ENCODE data around the gene LRCOL1. TPM values are rescaled to one million over a fixed set of nuclear protein-coding genes. Genes with fewer than 3 reads are reported as not detected.

The LRCOL1 gene
- total and polyA plus RNA-seq, 3 donors from 2014 or later, result 0.81 to 1.6 TPM; not detected in 1

DNA sequence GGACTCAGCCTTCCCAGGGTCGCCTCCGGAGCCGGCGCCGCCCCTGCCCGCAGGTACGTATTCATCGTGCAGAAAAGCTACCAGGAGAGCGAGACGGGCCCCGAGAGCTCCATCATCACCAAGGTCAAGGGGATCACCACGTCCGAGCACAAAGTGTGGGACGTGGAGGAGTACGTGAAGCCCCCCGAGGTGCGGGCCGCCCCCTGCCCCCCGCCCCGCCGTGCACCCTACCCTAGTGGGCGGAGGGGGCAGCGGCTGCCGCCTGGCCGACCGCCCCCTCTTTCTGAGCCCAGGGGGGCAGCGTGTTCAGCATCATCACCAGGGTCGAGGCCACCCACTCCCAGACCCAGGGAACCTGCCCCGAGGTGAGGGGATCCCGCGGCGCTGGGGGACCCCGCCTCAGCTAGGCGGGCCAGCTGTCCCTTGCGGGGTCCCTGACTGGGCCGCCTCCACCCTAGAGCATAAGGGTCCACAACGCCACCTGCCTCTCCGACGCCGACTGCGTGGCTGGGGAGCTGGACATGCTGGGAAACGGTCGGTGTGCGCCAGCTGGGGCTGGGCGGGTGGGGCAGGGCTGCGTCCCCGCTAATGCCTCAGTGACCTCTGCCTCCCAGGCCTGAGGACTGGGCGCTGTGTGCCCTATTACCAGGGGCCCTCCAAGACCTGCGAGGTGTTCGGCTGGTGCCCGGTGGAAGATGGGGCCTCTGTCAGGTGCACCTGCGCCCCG lies 9.2 kb upstream of the LRCOL1 start:
- H3K36me3 ChIP-seq (ENCODE audit: low read depth, missing control alignments), result no peaks in the 10 kb centered on the region
- 12% methylated on average over 44 of the region's 53 CpGs; no CpG with 5 or more reads in 1 of the 2 donors for WGBS, 2 donors
- H3K4me3 ChIP-seq, result no peak overlapping the region
- intact Hi-C loops (cut with DNase I; ENCODE audit: low total_unique reads), result no loop called here
- no peaks in the 10 kb centered on the region for H3K9me3 ChIP-seq
- no peak for TF ChIP-seq CTCF (IDR thresholded peaks at IDR 0.05)
- TF ChIP-seq POLR2A (IDR thresholded peaks at IDR 0.05), result no peak
- no peak for DNase-seq
- no peak overlapping the region for H3K27ac ChIP-seq
- peaks cover 10% of the 10 kb centered on the region for H3K4me1 ChIP-seq
- H3K27me3 ChIP-seq, result no peaks in the 10 kb centered on the region

DNA sequence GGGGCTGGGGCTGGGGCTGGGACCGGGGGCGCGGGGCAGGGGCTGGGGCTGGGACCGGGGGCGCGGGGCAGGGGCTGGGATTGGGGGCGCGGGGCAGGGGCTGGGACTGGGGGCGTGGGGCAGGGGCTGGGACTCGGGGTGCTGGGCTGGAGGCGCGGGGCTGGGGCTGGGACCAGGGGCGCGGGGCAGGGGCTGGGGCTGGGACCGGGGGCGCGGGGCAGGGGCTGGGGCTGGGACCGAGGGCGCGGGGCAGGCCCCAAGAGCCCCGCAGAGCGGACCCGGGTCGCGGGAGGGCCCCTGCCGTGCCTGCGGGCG lies 8.6 kb upstream of the LRCOL1 start:
- intact Hi-C loops (cut with DNase I; ENCODE audit: low total_unique reads), result no loop called here
- H3K27ac ChIP-seq, result no peak overlapping the region
- WGBS, 2 donors, result 11% methylated on average over 10 to 16 of the region's 28 CpGs

DNA sequence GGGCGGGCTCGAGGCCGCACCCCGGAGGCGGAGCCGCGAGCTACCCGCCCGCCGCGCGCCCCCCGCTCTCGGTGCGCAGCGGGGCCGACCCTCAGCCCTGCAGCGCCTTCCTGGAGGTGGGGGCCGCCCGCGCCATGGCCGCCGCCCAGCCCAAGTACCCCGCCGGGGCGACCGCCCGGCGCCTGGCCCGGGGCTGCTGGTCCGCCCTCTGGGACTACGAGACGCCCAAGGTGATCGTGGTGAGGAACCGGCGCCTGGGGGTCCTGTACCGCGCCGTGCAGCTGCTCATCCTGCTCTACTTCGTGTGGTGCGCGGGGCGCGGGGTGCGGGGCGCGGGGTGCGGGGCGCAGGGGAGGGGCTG lies 8.3 kb upstream of the LRCOL1 start, which contains the start of gene P2RX2:
Gene P2RX2 (plus strand): TSS at position 94 of the 361 bp plus-strand sequence. CDS start 41 bp downstream, at position 135.
- peaks cover 10% of the 10 kb centered on the region for H3K4me1 ChIP-seq
- H3K36me3 ChIP-seq (ENCODE audit: low read depth, missing control alignments), result no peaks in the 10 kb centered on the region
- H3K4me3 ChIP-seq, result no peak within 1 kb of the TSS
- 2 to 3% methylated on average over 8 to 39 of the region's 49 CpGs for WGBS, 2 donors
- no peaks in the 10 kb centered on the region for H3K9me3 ChIP-seq
- intact Hi-C loops (cut with DNase I; ENCODE audit: low total_unique reads), result no loop called here
- no peaks in the 10 kb centered on the region for H3K27me3 ChIP-seq
- TF ChIP-seq CTCF (IDR thresholded peaks at IDR 0.05) (no peak), POLR2A (IDR thresholded peaks at IDR 0.05) (no peak)
- DNase-seq, result no peak
- H3K27ac ChIP-seq, result no peak within 1 kb of the TSS

More for the DNA sequence above, 8.6 kb upstream of the LRCOL1 start:
- H3K27me3 ChIP-seq, result no peaks in the 10 kb centered on the region
- no peaks in the 10 kb centered on the region for H3K36me3 ChIP-seq (ENCODE audit: low read depth, missing control alignments)
- H3K4me3 ChIP-seq, result no peak overlapping the region
- TF ChIP-seq POLR2A (IDR thresholded peaks at IDR 0.05) (no peak), CTCF (IDR thresholded peaks at IDR 0.05) (no peak)
- no peak for DNase-seq
- H3K9me3 ChIP-seq, result no peaks in the 10 kb centered on the region
- H3K4me1 ChIP-seq, result peaks cover 10% of the 10 kb centered on the region

- H3K4me3 ChIP-seq, result no peak overlapping the region
- WGBS, 2 donors, result 6 to 14% methylated on average over 28 to 48 of the region's 51 CpGs
- DNase-seq, result no peak
- peaks cover 9% of the 10 kb centered on the region for H3K4me1 ChIP-seq
- no peaks in the 10 kb centered on the region for H3K9me3 ChIP-seq
- TF ChIP-seq CTCF (IDR thresholded peaks at IDR 0.05), result no peak
- TF ChIP-seq POLR2A (IDR thresholded peaks at IDR 0.05), result no peak
- no peak overlapping the region for H3K27ac ChIP-seq
- no peaks in the 10 kb centered on the region for H3K36me3 ChIP-seq (ENCODE audit: low read depth, missing control alignments)
- intact Hi-C loops (cut with DNase I; ENCODE audit: low total_unique reads), result no loop called here
- no peaks in the 10 kb centered on the region for H3K27me3 ChIP-seq
Measured at GRCh38 chr12:132617822-132618682, 7.7 kb upstream of the LRCOL1 start.
